ENCODE results near the gene PGAP6.
"Not testable (repeated sequence)": the region's sequence is repeated elsewhere in the genome, so short reads cannot be mapped to it uniquely, and the experiment has no call there.

Gene PGAP6

GRCh38 chr16:352547-353403 is 29.0 kb downstream of the PGAP6 start, which contains the start of gene AXIN1:
TSS of gene AXIN1 (minus strand) at chr16:352723. CDS start at chr16:347025, 5,698 bp downstream.
- Histone ChIP-seq H3K36me3 (ENCODE audit: insufficient read depth, low read length) (peaks cover 9% of the 10 kb centered on the region), H3K27ac (no peak within 1 kb of the TSS), H3K9me3 (ENCODE audit: low read depth, low read length) (no peaks in the 10 kb centered on the region), H3K9ac (ENCODE audit: insufficient read length) (peak within 1 kb of the TSS; percentile 85), H3K4me3 (peak within 1 kb of the TSS; percentile 84)
- peak; percentile 82 for DNase-seq (ENCODE audit: low read depth, low spot score)
- TF ChIP-seq EZH2 (IDR thresholded peaks at IDR 0.05) (no peak), FOXP2 (optimal IDR thresholded peaks at IDR 0.05; ENCODE audit: control extremely low read depth, extremely low read length, insufficient read depth) (no peak), POLR2AphosphoS5 (IDR thresholded peaks at IDR 0.05; ENCODE audit: borderline replicate concordance, low read depth, low read length) (no peak)

GRCh38 chr16:351804-352520 is 29.8 kb downstream of the PGAP6 start:
- no peak for DNase-seq (ENCODE audit: low read depth, low spot score)
- no peaks in the 10 kb centered on the region for H3K9me3 ChIP-seq (ENCODE audit: low read depth, low read length)
- peaks cover 9% of the 10 kb centered on the region for H3K36me3 ChIP-seq (ENCODE audit: insufficient read depth, low read length)
- H3K27ac ChIP-seq, result no peak overlapping the region
- peak overlapping the region; percentile 85 for H3K9ac ChIP-seq (ENCODE audit: insufficient read length)
- TF ChIP-seq EZH2 (IDR thresholded peaks at IDR 0.05) (no peak), POLR2AphosphoS5 (IDR thresholded peaks at IDR 0.05; ENCODE audit: borderline replicate concordance, low read depth, low read length) (no peak), FOXP2 (optimal IDR thresholded peaks at IDR 0.05; ENCODE audit: control extremely low read depth, extremely low read length, insufficient read depth) (no peak)
- peak overlapping the region; percentile 84 for H3K4me3 ChIP-seq

GRCh38 chr16:350203-350602 is 31.6 kb downstream of the PGAP6 start:
- TF ChIP-seq FOXP2 (optimal IDR thresholded peaks at IDR 0.05; ENCODE audit: control extremely low read depth, extremely low read length, insufficient read depth) (no peak), POLR2AphosphoS5 (IDR thresholded peaks at IDR 0.05; ENCODE audit: borderline replicate concordance, low read depth, low read length) (no peak), EZH2 (IDR thresholded peaks at IDR 0.05) (no peak)

GRCh38 chr16:349211-349610 is 32.6 kb downstream of the PGAP6 start:
- H3K4me3 ChIP-seq, result no peak overlapping the region
- H3K9me3 ChIP-seq (ENCODE audit: low read depth, low read length), result no peaks in the 10 kb centered on the region
- no peak overlapping the region for H3K27ac ChIP-seq
- TF ChIP-seq EZH2 (IDR thresholded peaks at IDR 0.05) (no peak), FOXP2 (optimal IDR thresholded peaks at IDR 0.05; ENCODE audit: control extremely low read depth, extremely low read length, insufficient read depth) (no peak), POLR2AphosphoS5 (IDR thresholded peaks at IDR 0.05; ENCODE audit: borderline replicate concordance, low read depth, low read length) (no peak)
- no peak for DNase-seq (ENCODE audit: low read depth, low spot score)
- H3K9ac ChIP-seq (ENCODE audit: insufficient read length), result no peak overlapping the region
- peaks cover 24% of the 10 kb centered on the region for H3K36me3 ChIP-seq (ENCODE audit: insufficient read depth, low read length)

More at GRCh38 chr16:350203-350602, 31.6 kb downstream of the PGAP6 start:
- Histone ChIP-seq H3K4me3 (no peak overlapping the region), H3K27ac (no peak overlapping the region), H3K9me3 (ENCODE audit: low read depth, low read length) (no peaks in the 10 kb centered on the region), H3K36me3 (ENCODE audit: insufficient read depth, low read length) (peaks cover 18% of the 10 kb centered on the region), H3K9ac (ENCODE audit: insufficient read length) (no peak overlapping the region)
- no peak for DNase-seq (ENCODE audit: low read depth, low spot score)

GRCh38 chr16:348495-348894 is 33.3 kb downstream of the PGAP6 start:
- peaks cover 26% of the 10 kb centered on the region for H3K36me3 ChIP-seq (ENCODE audit: insufficient read depth, low read length)
- not testable (repeated sequence) for H3K27ac ChIP-seq; DNase-seq (ENCODE audit: low read depth, low spot score); H3K4me3 ChIP-seq; H3K9ac ChIP-seq (ENCODE audit: insufficient read length); H3K9me3 ChIP-seq (ENCODE audit: low read depth, low read length)

GRCh38 chr16:347203-347602 is 34.6 kb downstream of the PGAP6 start:
- no peak for TF ChIP-seq FOXP2 (optimal IDR thresholded peaks at IDR 0.05; ENCODE audit: control extremely low read depth, extremely low read length, insufficient read depth)
- TF ChIP-seq POLR2AphosphoS5 (IDR thresholded peaks at IDR 0.05; ENCODE audit: borderline replicate concordance, low read depth, low read length), result no peak
- DNase-seq (ENCODE audit: low read depth, low spot score), result no peak
- H3K9me3 ChIP-seq (ENCODE audit: low read depth, low read length), result no peaks in the 10 kb centered on the region
- peaks cover 26% of the 10 kb centered on the region for H3K36me3 ChIP-seq (ENCODE audit: insufficient read depth, low read length)
- no peak overlapping the region for H3K9ac ChIP-seq (ENCODE audit: insufficient read length)
- no peak overlapping the region for H3K27ac ChIP-seq
- H3K4me3 ChIP-seq, result no peak overlapping the region

GRCh38 chr16:346587-346986 is 35.2 kb downstream of the PGAP6 start:
- DNase-seq (ENCODE audit: low read depth, low spot score), result no peak
- Histone ChIP-seq H3K36me3 (ENCODE audit: insufficient read depth, low read length) (peaks cover 26% of the 10 kb centered on the region), H3K9ac (ENCODE audit: insufficient read length) (no peak overlapping the region), H3K9me3 (ENCODE audit: low read depth, low read length) (no peaks in the 10 kb centered on the region), H3K4me3 (no peak overlapping the region), H3K27ac (no peak overlapping the region)
- TF ChIP-seq POLR2AphosphoS5 (IDR thresholded peaks at IDR 0.05; ENCODE audit: borderline replicate concordance, low read depth, low read length), result no peak
- TF ChIP-seq FOXP2 (optimal IDR thresholded peaks at IDR 0.05; ENCODE audit: control extremely low read depth, extremely low read length, insufficient read depth), result no peak
- no peak for TF ChIP-seq EZH2 (IDR thresholded peaks at IDR 0.05)

GRCh38 chr16:345772-346171 is 36.0 kb downstream of the PGAP6 start:
- no peaks in the 10 kb centered on the region for H3K9me3 ChIP-seq (ENCODE audit: low read depth, low read length)
- peaks cover 26% of the 10 kb centered on the region for H3K36me3 ChIP-seq (ENCODE audit: insufficient read depth, low read length)
- no peak overlapping the region for H3K4me3 ChIP-seq
- H3K9ac ChIP-seq (ENCODE audit: insufficient read length), result no peak overlapping the region
- H3K27ac ChIP-seq, result no peak overlapping the region
- TF ChIP-seq POLR2AphosphoS5 (IDR thresholded peaks at IDR 0.05; ENCODE audit: borderline replicate concordance, low read depth, low read length) (no peak), EZH2 (IDR thresholded peaks at IDR 0.05) (no peak), FOXP2 (optimal IDR thresholded peaks at IDR 0.05; ENCODE audit: control extremely low read depth, extremely low read length, insufficient read depth) (no peak)
- DNase-seq (ENCODE audit: low read depth, low spot score), result no peak
